Endothelial cell of umbilical vein (primary cell): Measurements from ENCODE around the gene PRLR. TPM values are rescaled to one million over a fixed set of nuclear protein-coding genes. Genes with fewer than 3 reads are reported as not detected.

Experiments used
- BruUV-seq: library from RNA; stranded (reverse); fragments of 400-500 nt; replicated peaks from 2 replicates; lab custom pipeline; 2021; lab: Mats Ljungman, UMichigan
- CTCF ChIA-PET: fragments of 300-600, 350-600 bp; sonication (Branson Sonifier 250); formaldehyde crosslinking; loops from one replicate; lab custom pipeline; 2021; ENCODE audit warnings: antibody characterized with exemption, inconsistent platforms; lab: Charles Lee
- POLR2A ChIA-PET: fragments of 300-600, 350-600 bp; sonication (Branson Sonifier 250); formaldehyde crosslinking; loops from one replicate; lab custom pipeline; 2021; ENCODE audit warnings: antibody characterized with exemption, inconsistent platforms; lab: Charles Lee
- DNase-seq: peaks from one replicate; pipeline ENCODE4 v3.0.0-alpha.2; 2011; ENCODE audit warnings: low read depth, low spot score
- FAIRE-seq: peaks from 2 replicates; lab custom pipeline; 2011; peaks lifted over from hg19 to GRCh38; lab: Jason Lieb, UNC
- H2AFZ ChIP-seq: 2 replicates; pipeline ENCODE4 v1.6.0; 2012; ENCODE audit warnings: low read depth, low read length, control low read depth, inconsistent platforms
- H3K27ac ChIP-seq: 2 replicates; pipeline ENCODE4 v1.5.1; 2011; ENCODE audit warnings: low read depth, mild to moderate bottlenecking, control low read depth, low read length, moderate library complexity; ENCODE audit not compliant: insufficient read depth
- H3K27me3 ChIP-seq, 2 experiments: 2 replicates each; pipeline versions ENCODE4 v1.6.0 to v1.6.1; 2011; ENCODE audit warnings: low read length in 2 of 2, mixed read lengths in 1 of 2; ENCODE audit not compliant: control insufficient read depth in 2 of 2, insufficient read depth in 2 of 2
- H3K36me3 ChIP-seq, 2 experiments: 2 replicates in 1 of 2; 3 replicates in 1 of 2; pipeline ENCODE4 v1.5.1; 2011; ENCODE audit warnings: low read length in 2 of 2, mild to moderate bottlenecking in 1 of 2, moderate library complexity in 1 of 2; ENCODE audit not compliant: control insufficient read depth in 2 of 2, insufficient read depth in 2 of 2; ENCODE audit errors: extremely low read depth in 1 of 2
- H3K4me1 ChIP-seq: 3 replicates; pipeline ENCODE4 v1.5.1; 2011; ENCODE audit warnings: mild to moderate bottlenecking, low read length; ENCODE audit not compliant: control insufficient read depth, insufficient read depth; ENCODE audit errors: extremely low read depth
- H3K4me2 ChIP-seq: 2 replicates; pipeline ENCODE4 v1.6.1; 2011; ENCODE audit warnings: low read length, control low read depth, mixed read lengths; ENCODE audit not compliant: insufficient read depth
- H3K4me3 ChIP-seq, 3 experiments: fragments of 200-600 bp in 1 of 3; sonication (generic), shearing (Covaris generic) in 1 of 3; replicated peaks in 1 of 3; 2 replicates each; pipeline ENCODE4 v1.5.1; 2011 to 2016; ENCODE audit warnings: control low read depth in 3 of 3, low read length in 3 of 3, mild to moderate bottlenecking in 2 of 3, inconsistent platforms in 1 of 3, low read depth in 1 of 3, moderate library complexity in 1 of 3; ENCODE audit not compliant: insufficient read depth in 1 of 3
- H3K79me2 ChIP-seq: 2 replicates; pipeline ENCODE4 v1.6.0; 2012; ENCODE audit warnings: low read length, inconsistent platforms; ENCODE audit not compliant: control insufficient read depth, insufficient read depth
- H3K9ac ChIP-seq: replicated peaks from 2 replicates; pipeline ENCODE3; 2011; ENCODE audit warnings: low read length, control low read depth; ENCODE audit not compliant: insufficient read depth; ENCODE audit errors: extremely low read depth
- H3K9me1 ChIP-seq: replicated peaks from 3 replicates; pipeline ENCODE4 v1.6.0; 2011; ENCODE audit warnings: mild to moderate bottlenecking, low read length; ENCODE audit not compliant: control insufficient read depth, insufficient read depth; ENCODE audit errors: extremely low read depth
- H3K9me3 ChIP-seq: replicated peaks from 2 replicates; pipeline ENCODE4 v1.5.1; 2012; ENCODE audit warnings: low read length, inconsistent platforms; ENCODE audit not compliant: control insufficient read depth, insufficient read depth
- H4K20me1 ChIP-seq: replicated peaks from 2 replicates; pipeline ENCODE3; 2011; ENCODE audit warnings: mild to moderate bottlenecking, low read length; ENCODE audit not compliant: control insufficient read depth, insufficient read depth; ENCODE audit errors: extremely low read depth
- EZH2 ChIP-seq: IDR thresholded peaks from 2 replicates; pipeline ENCODE4 v1.6.1; 2012; ENCODE audit warnings: borderline replicate concordance, low read depth, mild to moderate bottlenecking, moderate library complexity, low read length, inconsistent platforms; ENCODE audit not compliant: severe bottlenecking
- FOS ChIP-seq: IDR thresholded peaks from 2 replicates; pipeline ENCODE4 v1.6.1; 2011; ENCODE audit warnings: mild to moderate bottlenecking, low read length, moderate library complexity, borderline replicate concordance; ENCODE audit not compliant: insufficient read depth
- GATA2 ChIP-seq: IDR thresholded peaks from 2 replicates; pipeline ENCODE4 v1.7.0; 2011; ENCODE audit warnings: low read depth, mild to moderate bottlenecking, moderate library complexity, mixed read lengths, low read length; ENCODE audit not compliant: insufficient read length, insufficient read depth
- JUN ChIP-seq: IDR thresholded peaks from 2 replicates; pipeline ENCODE4 v1.6.1; 2011; ENCODE audit warnings: borderline replicate concordance, low read depth; ENCODE audit not compliant: insufficient read length, insufficient read depth
- MYC ChIP-seq: IDR thresholded peaks from one replicate; pipeline ENCODE4 v1.6.1; 2011; ENCODE audit warnings: mild to moderate bottlenecking, low read depth, low read length
- POLR2A ChIP-seq: IDR thresholded peaks from 2 replicates; pipeline ENCODE4 v1.6.1; 2012; ENCODE audit warnings: low read depth, mild to moderate bottlenecking, control low read depth, low read length
- POLR2AphosphoS5 ChIP-seq: IDR thresholded peaks from 2 replicates; pipeline ENCODE4 v1.6.1; 2012; ENCODE audit warnings: low read depth, mild to moderate bottlenecking, control low read depth, low read length, moderate library complexity; ENCODE audit not compliant: insufficient read depth
- dilution Hi-C: fragments of 300-500 bp; cut with MboI; formaldehyde crosslinking; loops from one replicate; pipeline ENCODE4 v1.15.0; 2019; ENCODE audit warnings: low sequenced_read_pairs; ENCODE audit not compliant: extremely low pct_ligation_motif_present
- intact Hi-C: fragments of 100-400 bp; cut with micrococcal nuclease; formaldehyde crosslinking; loops from one replicate; pipeline ENCODE4 v1.10.0; 2022
- polyA plus RNA-seq, 4 experiments: library from polyadenylated mRNA; depleted of rRNA in 3 of 4; stranded (reverse) in 3 of 4; unstranded in 1 of 4; fragments of >200 nt; gene quantifications; 2 replicates each; pipeline versions ENCODE4 v1.2.1 to v1.2.3, GENCODE V29; 2011 to 2012; ENCODE audit warnings: missing spikeins in 1 of 4
- total RNA-seq: library from RNA; stranded (reverse); gene quantifications from 2 replicates; pipeline ENCODE4 v1.2.3, GENCODE V29; 2021
- TF ChIP-seq, protein P1 (sequence below): IDR thresholded peaks from 2 replicates; pipeline ENCODE4 v1.6.1; 2011; ENCODE audit not compliant: insufficient read depth, insufficient read length
- TF ChIP-seq, protein P2 (sequence below), 2 donors: IDR thresholded peaks; 1 replicate in 1 of 2; 2 replicates in 1 of 2; pipeline ENCODE4 v1.5.1; 2011; ENCODE audit warnings: low read length in 2 of 2, mild to moderate bottlenecking in 2 of 2, moderate library complexity in 2 of 2, control low read depth in 1 of 2, inconsistent platforms in 1 of 2, low read depth in 1 of 2; ENCODE audit not compliant: insufficient read depth in 1 of 2; ENCODE audit errors: extremely low read depth in 1 of 2

PRLR gene
- total and polyA plus RNA-seq, 2 donors (not counting 3 experiments of a cell fraction or from before 2014, with no cell fraction given): not detected

DNA sequence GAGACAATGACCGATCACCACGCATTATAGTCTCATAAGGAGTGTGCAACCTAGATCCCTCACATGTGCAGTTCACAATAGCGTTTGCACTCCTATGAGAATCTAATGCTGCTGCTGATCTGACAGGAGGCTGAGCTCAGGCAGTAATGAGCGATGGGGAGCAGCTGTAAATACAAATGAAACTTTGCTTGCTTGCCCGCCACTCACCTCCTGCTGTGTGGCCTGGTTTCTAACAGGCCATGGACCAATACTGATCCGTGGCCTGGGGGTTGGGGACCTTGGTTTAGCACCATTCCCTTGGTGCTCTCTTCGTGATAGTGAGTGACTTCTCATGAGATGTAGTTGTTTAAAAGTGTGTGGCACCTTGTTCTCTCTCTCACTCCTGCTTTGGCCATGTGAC is 50.2 kb downstream of the PRLR start:
- Histone ChIP-seq H3K4me1 (no peaks in the 10 kb centered on the region), H3K27me3 (no peaks in the 10 kb centered on the region), H3K27ac (no peak overlapping the region), H3K36me3 (no peaks in the 10 kb centered on the region), H3K4me3 (no peak overlapping the region), H3K9me1 (no peaks in the 10 kb centered on the region), H3K9ac (no peak overlapping the region), H3K4me2 (no peak overlapping the region), H2AFZ (no peak overlapping the region), H4K20me1 (no peaks in the 10 kb centered on the region), H3K79me2 (no peaks in the 10 kb centered on the region), H3K9me3 (no peaks in the 10 kb centered on the region)
- no peak for FAIRE-seq
- dilution Hi-C loops (no loop called here), intact Hi-C loops (no loop called here)
- BruUV-seq: no TSS peak
- no peak for DNase-seq
- TF ChIP-seq MYC (no peak), POLR2A (no peak), JUN (no peak), FOS (no peak), POLR2AphosphoS5 (no peak), GATA2 (no peak), EZH2 (no peak)
- TF ChIP-seq, protein P1, sequence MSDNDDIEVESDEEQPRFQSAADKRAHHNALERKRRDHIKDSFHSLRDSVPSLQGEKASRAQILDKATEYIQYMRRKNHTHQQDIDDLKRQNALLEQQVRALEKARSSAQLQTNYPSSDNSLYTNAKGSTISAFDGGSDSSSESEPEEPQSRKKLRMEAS: no peak
- TF ChIP-seq, protein P2, sequence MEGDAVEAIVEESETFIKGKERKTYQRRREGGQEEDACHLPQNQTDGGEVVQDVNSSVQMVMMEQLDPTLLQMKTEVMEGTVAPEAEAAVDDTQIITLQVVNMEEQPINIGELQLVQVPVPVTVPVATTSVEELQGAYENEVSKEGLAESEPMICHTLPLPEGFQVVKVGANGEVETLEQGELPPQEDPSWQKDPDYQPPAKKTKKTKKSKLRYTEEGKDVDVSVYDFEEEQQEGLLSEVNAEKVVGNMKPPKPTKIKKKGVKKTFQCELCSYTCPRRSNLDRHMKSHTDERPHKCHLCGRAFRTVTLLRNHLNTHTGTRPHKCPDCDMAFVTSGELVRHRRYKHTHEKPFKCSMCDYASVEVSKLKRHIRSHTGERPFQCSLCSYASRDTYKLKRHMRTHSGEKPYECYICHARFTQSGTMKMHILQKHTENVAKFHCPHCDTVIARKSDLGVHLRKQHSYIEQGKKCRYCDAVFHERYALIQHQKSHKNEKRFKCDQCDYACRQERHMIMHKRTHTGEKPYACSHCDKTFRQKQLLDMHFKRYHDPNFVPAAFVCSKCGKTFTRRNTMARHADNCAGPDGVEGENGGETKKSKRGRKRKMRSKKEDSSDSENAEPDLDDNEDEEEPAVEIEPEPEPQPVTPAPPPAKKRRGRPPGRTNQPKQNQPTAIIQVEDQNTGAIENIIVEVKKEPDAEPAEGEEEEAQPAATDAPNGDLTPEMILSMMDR (IDR thresholded peaks at IDR 0.05; ENCODE audit: extremely low read depth in 1 of 2, insufficient read depth in 1 of 2, low read depth in 1 of 2, low read length in 2 of 2): no peak
- POLR2A ChIA-PET: no interaction called here
- CTCF ChIA-PET: no interaction called here
